Stomach (tissue), 9 donors: ENCODE results near the gene SH3D21. TPM values are rescaled to one million over a fixed set of nuclear protein-coding genes. Genes with fewer than 3 reads are reported as not detected.

Experiments used
- DNase-seq, 2 donors: peaks; one replicate each; pipeline versions ENCODE4 v3.0.0 to v3.0.0-alpha.2; 2013 to 2019
- H3K27ac ChIP-seq, 5 donors: fragments of 200-600 bp in 4 of 5; sonication (generic) in 4 of 5; one replicate each; pipeline ENCODE4 v1.5.1; 2013 to 2019; ENCODE audit warnings: mild to moderate bottlenecking in 1 of 5, moderate library complexity in 1 of 5
- H3K27me3 ChIP-seq, 3 donors: fragments of 200-600 bp; sonication (generic); one replicate each; pipeline ENCODE4 v1.5.1; 2017 to 2019; ENCODE audit warnings: mixed run types in 1 of 3
- H3K36me3 ChIP-seq, 4 donors: fragments of 200-600 bp; sonication (generic); 1 replicate in 3 of 4; 2 replicates in 1 of 4; pipeline ENCODE4 v1.5.1; 2016 to 2019
- H3K4me1 ChIP-seq, 4 donors: fragments of 200-600 bp; sonication (generic); one replicate each; pipeline ENCODE4 v1.5.1; 2016 to 2019
- H3K4me3 ChIP-seq, 4 donors: fragments of 200-600 bp; sonication (generic) in 3 of 4; one replicate each; pipeline ENCODE4 v1.5.1; 2016 to 2019; ENCODE audit warnings: mild to moderate bottlenecking in 1 of 4
- H3K9me3 ChIP-seq, 4 donors: fragments of 200-600 bp; sonication (generic); one replicate each; pipeline ENCODE4 v1.5.1; 2016 to 2019
- CTCF ChIP-seq, 7 experiments: fragments of 450-650 bp in 4 of 7; fragments of 200-600 bp in 3 of 7; sonication (generic) in 3 of 7; IDR thresholded peaks; one replicate each; pipeline ENCODE4 v1.5.1; 2016 to 2019; ENCODE audit warnings: antibody characterized with exemption in 7 of 7, control low read depth in 2 of 7, mild to moderate bottlenecking in 1 of 7
- EP300 ChIP-seq: sonication (generic); formaldehyde crosslinking; IDR thresholded peaks from one replicate; pipeline ENCODE4 v1.6.1; 2017; ENCODE audit warnings: antibody characterized with exemption
- POLR2A ChIP-seq, 4 donors: fragments of 450-650 bp; IDR thresholded peaks; one replicate each; pipeline ENCODE4 v1.6.1; 2016; ENCODE audit warnings: antibody characterized with exemption in 4 of 4, control low read depth in 2 of 4, mild to moderate bottlenecking in 1 of 4, moderate library complexity in 1 of 4
- POLR2AphosphoS5 ChIP-seq, 3 donors: sonication (generic); formaldehyde crosslinking; IDR thresholded peaks; one replicate each; pipeline ENCODE4 v1.6.1; 2016; ENCODE audit warnings: antibody characterized with exemption in 3 of 3
- whole genome bisulfite sequencing, 5 donors: extraction: QIAGEN DNeasy Blood & Tissue Kit in 3 of 5; methylation state at CpG; one replicate each; pipeline versions ENCODE4 v1.1.5 to v1.1.7; 2013 to 2018; 5-methylcytosine and 5-hydroxymethylcytosine counted together
- intact Hi-C: fragments of 100-400 bp; cut with DNase I; formaldehyde crosslinking; loops from one replicate; pipeline ENCODE4 v1.15.1; 2023; ENCODE audit warnings: low total_unique reads
- polyA plus RNA-seq, 3 donors: library from polyadenylated mRNA; stranded (reverse); fragments of 200-250 nt; gene quantifications; one replicate each; pipeline ENCODE4 v1.2.3, GENCODE V29; 2013
- total RNA-seq, 5 donors: library from RNA; depleted of rRNA; stranded (reverse); fragments of >200 nt; gene quantifications; one replicate each; pipeline versions ENCODE4 v1.1.0 to v1.2.3, GENCODE V29; 2014 to 2016
- donor health status: healthy with polysubstance abuse.
- donor health status: Bipolar disorder and iron deficiency.
- donor health status: healthy.

SH3D21 gene
- total and polyA plus RNA-seq, 8 donors: 0.76 to 120 (median 3.5) TPM; not detected in 1

- peak in 1 of 2 donors; percentile 63 for DNase-seq
- Histone ChIP-seq H3K36me3 (peaks cover 62 to 97% (median 86%) of the 10 kb centered on the region in 4 donors), H3K27ac (peak overlapping the region in 4 of 5 donors; percentile 65 to 82 (median 72)), H3K4me1 (peaks cover 33 to 55% (median 43%) of the 10 kb centered on the region in 4 donors), H3K4me3 (no peak overlapping the region), H3K27me3 (no peaks in the 10 kb centered on the region), H3K9me3 (no peaks in the 10 kb centered on the region)
- TF ChIP-seq POLR2AphosphoS5 (IDR thresholded peaks at IDR 0.05) (no peak), CTCF (IDR thresholded peaks at IDR 0.05) (no peak), POLR2A (IDR thresholded peaks at IDR 0.05) (no peak), EP300 (no peak)
- intact Hi-C loops: no loop called here
- WGBS, 5 donors: 67 to 75% (median 71%) methylated on average over 9 to 14 of the region's 14 CpGs
Measured at GRCh38 chr1:36351227-36351977, 45.2 kb downstream of the SH3D21 start.

- Histone ChIP-seq H3K27me3 (no peaks in the 10 kb centered on the region), H3K36me3 (peaks cover 53 to 97% (median 85%) of the 10 kb centered on the region in 4 donors), H3K27ac (peak overlapping the region in 4 of 5 donors; percentile 65 to 82 (median 72)), H3K4me1 (peaks cover 33 to 55% (median 43%) of the 10 kb centered on the region in 4 donors), H3K9me3 (no peaks in the 10 kb centered on the region), H3K4me3 (no peak overlapping the region)
- intact Hi-C loops: no loop called here
- no peak for TF ChIP-seq EP300
- TF ChIP-seq POLR2AphosphoS5 (IDR thresholded peaks at IDR 0.05): no peak
- no peak for TF ChIP-seq CTCF (IDR thresholded peaks at IDR 0.05)
- no peak for TF ChIP-seq POLR2A (IDR thresholded peaks at IDR 0.05)
- 79 to 86% (median 82%) methylated on average over 13 of the region's 13 CpGs for WGBS, 5 donors
- no peak for DNase-seq
Measured at GRCh38 chr1:36352125-36352909, 46.1 kb downstream of the SH3D21 start.

- intact Hi-C loops: no loop called here
- peak overlapping the region in 4 of 5 donors; percentile 8 to 82 (median 72) for H3K27ac ChIP-seq
- H3K4me3 ChIP-seq: no peak overlapping the region
- no peaks in the 10 kb centered on the region for H3K9me3 ChIP-seq
- WGBS, 5 donors: 79 to 83% (median 80%) methylated on average over 15 of the region's 15 CpGs
- peaks cover 33 to 55% (median 43%) of the 10 kb centered on the region in 4 donors for H3K4me1 ChIP-seq
- no peaks in the 10 kb centered on the region for H3K27me3 ChIP-seq
- DNase-seq: no peak
- H3K36me3 ChIP-seq: peaks cover 52 to 97% (median 85%) of the 10 kb centered on the region in 4 donors
- TF ChIP-seq CTCF (IDR thresholded peaks at IDR 0.05): no peak
- TF ChIP-seq EP300: no peak
- TF ChIP-seq POLR2A (IDR thresholded peaks at IDR 0.05): no peak
- no peak for TF ChIP-seq POLR2AphosphoS5 (IDR thresholded peaks at IDR 0.05)
Measured at GRCh38 chr1:36352910-36353878, 47.0 kb downstream of the SH3D21 start.
